22Rv1 (cell line): ENCODE measurements around the gene FKBP14.
"Not testable (repeated sequence)": the region's sequence is repeated elsewhere in the genome, so short reads cannot be mapped to it uniquely, and the experiment has no call there.

ENCODE experiments used
- CTCF ChIP-seq: fragments of 450-650 bp; IDR thresholded peaks from 2 replicates; pipeline ENCODE4 v1.5.1; 2017; ENCODE audit warnings: mild to moderate bottlenecking
- ZFX ChIP-seq: fragments of 450-650 bp; IDR thresholded peaks from 2 replicates; pipeline ENCODE4 v1.6.1; 2017; ENCODE audit warnings: antibody characterized with exemption, borderline replicate concordance

GRCh38 chr7:30061786-30062185 is 35.3 kb upstream of the FKBP14 start:
- peak; percentile 71 for TF ChIP-seq CTCF
- not testable (repeated sequence) for TF ChIP-seq ZFX
